Measurements from ENCODE around the gene TOM1. TPM values are rescaled to one million over a fixed set of nuclear protein-coding genes. Genes with fewer than 3 reads are reported as not detected.
A peak's percentile ranks its signal among the peaks of the same experiment; 100 is the strongest.

Gene TOM1
- total and polyA plus RNA-seq, 9 donors = 25.6 to 34.9 (median 29.8) TPM

DNA sequence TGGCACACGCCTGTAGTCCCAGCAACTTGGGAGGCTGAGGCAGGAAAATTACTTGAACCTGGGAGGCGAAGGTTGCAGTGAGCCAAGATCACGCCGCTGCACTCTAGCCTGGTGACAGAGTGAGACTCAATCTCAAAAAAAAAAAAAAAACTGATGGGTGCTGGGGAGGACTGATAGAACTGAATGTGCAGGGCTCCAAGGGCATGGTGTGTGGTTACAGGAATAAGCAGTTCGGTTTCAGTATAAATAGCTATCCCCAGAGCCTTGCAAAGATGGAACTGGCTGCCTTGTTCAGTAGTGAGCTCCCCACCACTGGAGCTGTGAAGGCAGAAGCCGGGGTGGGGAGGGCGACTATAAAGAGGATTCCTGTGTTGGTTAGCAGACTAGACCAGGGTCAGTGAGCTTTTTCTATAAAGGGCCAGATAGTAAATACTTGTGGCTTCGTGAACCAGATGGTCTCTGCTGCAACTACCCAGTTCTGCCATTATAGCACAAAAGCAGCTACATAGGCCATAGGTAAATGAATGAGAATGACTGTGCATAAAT lies 5.9 kb downstream of the TOM1 start:
- DNase-seq = no peak
- no peaks in the 10 kb centered on the region for H3K27me3 ChIP-seq (ENCODE audit: control insufficient read depth, insufficient read depth, low read length)
- WGBS (ENCODE audit: insufficient coverage) = 80% methylated on average over 7 of the region's 8 CpGs
- H3K4me3 ChIP-seq (ENCODE audit: low read length) = no peak overlapping the region
- H3K36me3 ChIP-seq (ENCODE audit: control insufficient read depth, insufficient read depth, low read length) = no peaks in the 10 kb centered on the region
- no peak overlapping the region for H3K27ac ChIP-seq (ENCODE audit: low read length)
- peaks cover 19% of the 10 kb centered on the region for H3K4me1 ChIP-seq (ENCODE audit: control insufficient read depth, insufficient read depth, low read length)
- no peaks in the 10 kb centered on the region for H3K9me3 ChIP-seq (replicated peaks; ENCODE audit: control insufficient read depth, low read depth, low read length)

DNA sequence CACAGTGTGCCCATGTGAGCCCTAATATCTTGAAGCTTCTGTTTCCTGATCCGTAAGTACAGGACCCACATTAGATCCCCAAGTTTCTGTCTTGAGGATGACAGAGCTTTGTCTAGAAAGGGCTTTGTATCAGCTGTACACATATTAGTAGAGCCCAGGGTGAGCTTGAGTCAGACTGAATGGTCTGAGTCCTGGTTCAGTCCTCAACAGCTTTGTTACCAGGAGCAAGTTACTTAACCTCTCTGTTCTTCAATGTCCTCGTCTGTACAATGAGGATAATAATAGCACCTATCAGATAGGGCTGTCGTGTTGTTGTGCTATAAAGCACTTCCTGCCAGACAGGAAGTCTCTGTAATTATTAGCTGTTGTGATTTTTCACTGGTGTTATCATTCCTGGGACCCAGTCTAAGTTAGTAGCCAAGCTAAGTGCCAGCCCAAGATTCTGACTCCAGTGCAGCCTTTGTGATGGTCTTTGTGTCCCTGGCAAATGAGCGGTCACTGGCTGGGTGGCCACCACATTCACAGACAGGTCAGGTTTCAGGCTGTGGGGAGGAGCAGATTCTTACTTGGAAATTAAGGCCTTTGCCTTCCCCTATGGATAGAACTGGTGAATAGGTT lies 6.8 kb downstream of the TOM1 start:
- Histone ChIP-seq H3K27ac (ENCODE audit: low read length) (no peak overlapping the region), H3K4me3 (ENCODE audit: low read length) (no peak overlapping the region), H3K27me3 (ENCODE audit: control insufficient read depth, insufficient read depth, low read length) (no peaks in the 10 kb centered on the region), H3K36me3 (ENCODE audit: control insufficient read depth, insufficient read depth, low read length) (no peaks in the 10 kb centered on the region), H3K9me3 (replicated peaks; ENCODE audit: control insufficient read depth, low read depth, low read length) (no peaks in the 10 kb centered on the region), H3K4me1 (ENCODE audit: control insufficient read depth, insufficient read depth, low read length) (peaks cover 20% of the 10 kb centered on the region)
- DNase-seq = no peak
- 41% methylated on average over 2 of the region's 4 CpGs for WGBS (ENCODE audit: insufficient coverage)

DNA sequence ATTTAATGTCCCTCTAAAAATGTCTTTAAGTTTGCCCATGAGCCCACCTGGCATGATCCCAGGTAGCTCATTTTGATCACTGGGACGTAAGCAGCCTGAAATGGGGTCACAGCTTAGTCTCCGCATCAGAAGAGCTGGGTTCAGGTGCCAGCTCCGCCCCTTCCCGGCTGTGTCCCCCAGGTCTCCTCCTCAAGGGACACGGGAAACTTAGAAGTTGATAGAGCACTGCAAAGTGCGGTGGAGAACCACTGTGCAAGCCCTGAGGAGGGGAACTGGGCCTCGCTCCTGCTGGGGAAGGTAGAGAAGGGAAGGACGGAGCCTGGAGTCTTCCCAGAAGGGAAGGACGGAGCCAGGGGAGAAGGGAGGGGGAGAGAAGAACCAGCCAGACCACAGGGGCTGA lies 7.7 kb downstream of the TOM1 start:
- Histone ChIP-seq H3K9me3 (replicated peaks; ENCODE audit: control insufficient read depth, low read depth, low read length) (no peaks in the 10 kb centered on the region), H3K4me3 (ENCODE audit: low read length) (no peak overlapping the region), H3K4me1 (ENCODE audit: control insufficient read depth, insufficient read depth, low read length) (peaks cover 28% of the 10 kb centered on the region), H3K36me3 (ENCODE audit: control insufficient read depth, insufficient read depth, low read length) (no peaks in the 10 kb centered on the region), H3K27me3 (ENCODE audit: control insufficient read depth, insufficient read depth, low read length) (no peaks in the 10 kb centered on the region), H3K27ac (ENCODE audit: low read length) (no peak overlapping the region)
- DNase-seq = no peak
- 66% methylated on average over 9 of the region's 9 CpGs for WGBS (ENCODE audit: insufficient coverage)

DNA sequence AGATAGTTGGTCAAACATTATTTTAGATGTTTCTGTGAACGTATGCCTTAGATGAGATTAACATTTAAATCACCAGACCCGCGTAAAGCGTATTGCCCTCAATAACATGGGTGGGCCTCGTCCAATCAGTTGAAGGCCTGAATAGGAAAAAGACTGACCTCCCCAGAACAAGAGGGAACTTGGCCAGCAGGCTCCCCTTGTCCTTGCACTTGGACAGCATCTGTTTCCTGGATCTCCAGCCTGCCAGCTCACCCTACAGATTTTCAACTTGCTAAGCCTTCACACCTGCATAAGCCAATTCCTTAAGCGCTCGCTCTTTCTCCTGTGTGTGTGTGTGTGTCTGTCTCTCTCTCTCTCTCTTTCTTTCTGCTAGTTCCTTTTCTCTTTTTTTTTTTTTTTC lies 8.2 kb downstream of the TOM1 start:
- H3K9me3 ChIP-seq (replicated peaks; ENCODE audit: control insufficient read depth, low read depth, low read length) = no peaks in the 10 kb centered on the region
- H3K27me3 ChIP-seq (ENCODE audit: control insufficient read depth, insufficient read depth, low read length) = no peaks in the 10 kb centered on the region
- 67% methylated on average over 1 of the region's 7 CpGs for WGBS (ENCODE audit: insufficient coverage)
- H3K36me3 ChIP-seq (ENCODE audit: control insufficient read depth, insufficient read depth, low read length) = no peaks in the 10 kb centered on the region
- H3K4me3 ChIP-seq (ENCODE audit: low read length) = no peak overlapping the region
- H3K4me1 ChIP-seq (ENCODE audit: control insufficient read depth, insufficient read depth, low read length) = peaks cover 33% of the 10 kb centered on the region
- no peak overlapping the region for H3K27ac ChIP-seq (ENCODE audit: low read length)
- peak; percentile 41 for DNase-seq

DNA sequence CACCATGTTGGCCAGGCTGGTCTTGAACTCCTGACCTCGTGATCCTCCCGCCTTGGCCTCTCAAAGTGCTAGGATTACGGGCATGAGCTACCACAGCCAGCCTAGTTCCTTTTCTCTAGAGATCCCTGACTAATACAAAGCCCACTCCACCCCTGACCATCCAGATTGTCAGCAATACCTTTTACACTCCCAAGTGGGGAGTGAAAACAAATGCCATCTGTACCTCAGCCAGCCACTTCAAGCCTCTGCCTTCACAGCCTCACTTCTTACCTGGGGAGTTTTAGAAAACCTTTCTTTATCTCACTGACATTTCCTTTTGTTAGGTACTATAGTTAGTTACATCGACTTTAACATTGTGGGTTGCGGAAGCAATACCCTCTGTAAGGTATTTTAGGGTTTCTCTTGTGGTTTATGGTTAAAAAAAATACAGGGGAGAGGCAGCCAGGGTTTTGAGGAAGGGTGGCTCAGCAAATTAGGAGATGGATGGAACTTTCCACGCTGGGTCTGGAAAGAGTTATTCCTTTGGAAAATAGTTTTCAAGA lies 8.9 kb downstream of the TOM1 start:
- Histone ChIP-seq H3K9me3 (replicated peaks; ENCODE audit: control insufficient read depth, low read depth, low read length) (no peaks in the 10 kb centered on the region), H3K4me1 (ENCODE audit: control insufficient read depth, insufficient read depth, low read length) (peaks cover 40% of the 10 kb centered on the region), H3K27me3 (ENCODE audit: control insufficient read depth, insufficient read depth, low read length) (no peaks in the 10 kb centered on the region), H3K36me3 (ENCODE audit: control insufficient read depth, insufficient read depth, low read length) (no peaks in the 10 kb centered on the region), H3K27ac (ENCODE audit: low read length) (peak overlapping the region; percentile 21), H3K4me3 (ENCODE audit: low read length) (no peak overlapping the region)
- peak; percentile 77 for DNase-seq
- 57% methylated on average over 4 of the region's 6 CpGs for WGBS (ENCODE audit: insufficient coverage)

DNA sequence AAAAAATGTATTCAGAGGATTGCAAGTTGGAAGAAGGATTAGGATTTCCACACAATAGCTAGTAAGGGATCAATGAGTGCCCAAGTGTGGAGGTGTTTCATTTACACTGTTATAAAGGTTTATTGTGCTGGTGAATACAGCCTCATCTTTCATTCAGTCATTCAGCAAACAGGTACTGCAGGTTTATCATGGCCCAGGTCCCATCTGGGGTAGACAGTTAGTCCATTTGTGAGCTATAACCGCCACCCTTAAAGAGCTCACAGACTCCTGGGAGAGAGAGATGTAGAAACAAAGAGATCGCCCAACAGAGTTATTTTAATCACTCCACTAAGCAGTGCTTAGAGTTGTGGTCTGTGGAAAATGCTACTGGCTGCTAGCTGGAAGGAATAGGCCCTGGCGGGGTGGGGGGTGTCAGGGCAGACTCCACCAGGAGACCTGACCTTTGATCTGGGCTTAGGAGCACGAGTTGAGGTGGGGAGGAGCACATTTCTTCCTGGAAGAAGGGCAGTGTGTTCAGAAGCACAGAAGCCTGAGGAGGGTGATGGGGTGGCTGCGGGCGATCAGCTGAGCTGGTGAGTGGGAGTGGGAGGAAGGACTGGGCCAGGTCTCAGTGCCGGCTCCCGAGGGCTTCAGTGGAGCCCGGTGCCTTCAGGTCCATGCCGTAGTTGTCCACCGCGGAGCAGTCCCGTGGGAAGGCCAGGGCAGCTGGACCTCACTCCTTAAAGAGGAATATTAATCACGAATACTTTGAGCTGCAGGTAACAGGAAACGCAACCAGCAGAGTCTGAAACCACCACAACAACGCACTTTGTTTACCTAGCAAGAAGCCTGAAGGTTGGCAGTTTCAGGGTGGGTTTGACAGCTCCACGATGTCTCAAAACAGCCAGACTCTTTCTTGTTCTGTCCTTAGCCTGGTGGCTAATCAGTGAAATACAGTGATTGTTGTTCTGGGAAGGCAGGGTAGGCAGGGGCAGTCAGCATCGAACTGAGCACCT lies 11.2 kb downstream of the TOM1 start:
- Histone ChIP-seq H3K27ac (ENCODE audit: low read length) (no peak overlapping the region), H3K36me3 (ENCODE audit: control insufficient read depth, insufficient read depth, low read length) (no peaks in the 10 kb centered on the region), H3K9me3 (replicated peaks; ENCODE audit: control insufficient read depth, low read depth, low read length) (no peaks in the 10 kb centered on the region), H3K27me3 (ENCODE audit: control insufficient read depth, insufficient read depth, low read length) (no peaks in the 10 kb centered on the region), H3K4me1 (ENCODE audit: control insufficient read depth, insufficient read depth, low read length) (peaks cover 63% of the 10 kb centered on the region), H3K4me3 (ENCODE audit: low read length) (no peak overlapping the region)
- DNase-seq = no peak
- WGBS (ENCODE audit: insufficient coverage) = 52% methylated on average over 13 of the region's 18 CpGs

DNA sequence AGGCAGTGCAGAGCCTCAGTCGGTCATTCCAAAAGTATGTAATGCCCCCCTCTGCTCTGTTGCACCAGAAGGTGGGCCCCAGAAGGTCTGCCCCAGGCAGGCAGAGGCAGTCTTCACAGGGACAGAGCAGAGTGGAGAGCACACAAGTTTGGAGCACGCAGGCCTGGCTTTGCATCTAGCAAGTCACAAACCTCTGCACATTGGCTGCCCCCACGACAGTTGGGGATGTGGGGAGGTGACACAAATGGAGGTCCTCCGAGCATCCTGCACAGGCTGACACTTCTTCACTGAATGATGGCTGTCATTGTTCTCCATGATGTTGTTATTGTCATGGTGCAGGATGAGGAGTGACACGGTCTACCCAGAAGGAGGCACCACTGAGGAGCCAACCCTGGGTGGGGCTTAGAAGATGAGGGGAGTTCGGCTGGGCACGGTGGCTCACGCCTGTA lies 11.9 kb downstream of the TOM1 start:
- H3K36me3 ChIP-seq (ENCODE audit: control insufficient read depth, insufficient read depth, low read length) = no peaks in the 10 kb centered on the region
- DNase-seq = no peak
- peaks cover 68% of the 10 kb centered on the region for H3K4me1 ChIP-seq (ENCODE audit: control insufficient read depth, insufficient read depth, low read length)
- no peaks in the 10 kb centered on the region for H3K9me3 ChIP-seq (replicated peaks; ENCODE audit: control insufficient read depth, low read depth, low read length)
- no peak overlapping the region for H3K27ac ChIP-seq (ENCODE audit: low read length)
- H3K27me3 ChIP-seq (ENCODE audit: control insufficient read depth, insufficient read depth, low read length) = no peaks in the 10 kb centered on the region
- no peak overlapping the region for H3K4me3 ChIP-seq (ENCODE audit: low read length)
- whole genome bisulfite sequencing (ENCODE audit: insufficient coverage) = 88% methylated on average over 6 of the region's 8 CpGs

DNA sequence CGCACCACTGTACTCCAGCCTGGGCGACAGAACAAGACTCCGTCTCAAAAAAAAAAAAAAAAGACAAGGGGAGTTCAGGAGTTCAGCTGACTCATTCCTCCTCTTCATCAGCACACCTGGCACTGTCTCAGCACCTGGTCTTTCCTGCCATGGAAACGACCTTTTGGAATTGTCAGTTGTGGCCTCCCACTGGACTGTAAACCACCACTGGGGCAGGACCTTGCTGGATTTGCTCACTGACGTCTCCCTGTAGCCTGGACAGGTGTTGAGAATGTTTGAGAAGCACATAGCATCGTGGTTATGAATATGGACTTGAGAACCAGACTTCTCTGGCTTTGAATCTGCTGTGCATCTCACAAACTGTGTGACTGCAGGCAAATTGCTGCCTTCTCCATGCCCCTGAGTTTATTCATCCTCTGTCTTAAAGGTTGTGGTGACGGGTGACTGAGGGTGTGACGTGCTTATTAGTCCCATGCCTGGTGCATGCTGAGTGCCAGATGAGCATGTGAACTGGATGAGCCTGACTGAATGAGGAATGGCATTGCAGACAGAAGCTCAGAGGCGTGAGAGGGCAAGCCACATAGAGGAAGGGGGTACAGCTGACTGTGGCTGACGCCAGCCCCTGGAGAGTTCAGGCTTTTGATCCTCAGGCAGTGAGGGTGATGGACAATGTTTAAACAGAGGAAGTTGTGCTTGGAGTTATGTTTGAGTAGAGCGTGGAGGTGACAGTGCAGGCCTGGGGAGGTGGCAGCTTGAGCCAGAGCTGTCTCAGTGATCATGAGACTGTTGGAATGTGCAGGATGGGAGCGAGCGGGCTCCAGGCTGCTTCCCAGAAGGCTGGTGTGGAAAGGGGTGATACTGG lies 12.7 kb downstream of the TOM1 start:
- Histone ChIP-seq H3K27me3 (ENCODE audit: control insufficient read depth, insufficient read depth, low read length) (no peaks in the 10 kb centered on the region), H3K4me1 (ENCODE audit: control insufficient read depth, insufficient read depth, low read length) (peaks cover 65% of the 10 kb centered on the region), H3K9me3 (replicated peaks; ENCODE audit: control insufficient read depth, low read depth, low read length) (no peaks in the 10 kb centered on the region), H3K4me3 (ENCODE audit: low read length) (no peak overlapping the region), H3K27ac (ENCODE audit: low read length) (peak overlapping the region; percentile 29), H3K36me3 (ENCODE audit: control insufficient read depth, insufficient read depth, low read length) (peaks cover under 1% of the 10 kb centered on the region)
- no peak for DNase-seq
- WGBS (ENCODE audit: insufficient coverage) = 59% methylated on average over 10 of the region's 13 CpGs

DNA sequence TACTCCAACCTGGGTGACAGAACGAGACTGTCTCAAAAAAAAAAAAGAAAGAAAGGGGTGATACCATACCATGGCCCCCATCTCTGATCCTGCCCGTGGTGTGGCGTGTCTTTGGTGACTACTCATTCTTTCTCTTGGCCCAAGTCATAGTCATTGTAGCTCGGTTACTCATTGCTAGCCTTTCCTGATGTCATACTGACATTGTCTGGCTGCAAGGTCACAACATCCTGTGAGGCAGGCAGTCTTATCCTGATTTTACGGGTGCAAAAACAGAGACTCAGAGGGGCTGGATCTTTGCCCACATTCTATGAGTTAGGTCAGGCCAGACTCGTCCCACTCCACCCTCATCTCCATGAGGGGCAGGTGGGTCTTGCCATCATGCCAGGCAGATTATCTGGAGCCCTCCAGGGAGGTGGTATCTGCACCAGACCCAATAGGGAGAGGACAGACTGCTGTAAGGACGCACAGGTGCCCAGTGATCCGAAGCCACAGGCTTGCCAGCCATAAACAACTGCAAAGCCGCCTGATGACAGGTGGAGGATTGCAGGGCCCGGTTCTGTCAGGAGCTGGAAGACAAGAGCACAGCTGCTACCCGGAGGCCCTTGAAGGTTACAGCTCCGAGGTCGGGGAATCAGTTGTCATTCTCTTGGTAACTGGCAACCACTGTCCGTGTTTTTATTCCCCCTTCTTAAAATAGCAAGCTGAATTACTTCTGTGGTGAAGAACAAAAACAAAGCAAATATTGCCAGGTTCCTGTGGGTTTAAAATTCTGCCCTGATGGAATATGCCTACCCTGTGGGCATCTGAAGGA lies 13.8 kb downstream of the TOM1 start:
- Histone ChIP-seq H3K9me3 (replicated peaks; ENCODE audit: control insufficient read depth, low read depth, low read length) (no peaks in the 10 kb centered on the region), H3K27ac (ENCODE audit: low read length) (peak overlapping the region; percentile 92), H3K27me3 (ENCODE audit: control insufficient read depth, insufficient read depth, low read length) (no peaks in the 10 kb centered on the region), H3K4me1 (ENCODE audit: control insufficient read depth, insufficient read depth, low read length) (peaks cover 60% of the 10 kb centered on the region), H3K36me3 (ENCODE audit: control insufficient read depth, insufficient read depth, low read length) (peaks cover 12% of the 10 kb centered on the region), H3K4me3 (ENCODE audit: low read length) (no peak overlapping the region)
- DNase-seq = peak; percentile 88
- WGBS (ENCODE audit: insufficient coverage) = 56% methylated on average over 10 of the region's 14 CpGs

Data from muscle of leg (tissue), 11 donors.